ENCODE measurements around the gene PKP1.

PKP1 gene

DNA sequence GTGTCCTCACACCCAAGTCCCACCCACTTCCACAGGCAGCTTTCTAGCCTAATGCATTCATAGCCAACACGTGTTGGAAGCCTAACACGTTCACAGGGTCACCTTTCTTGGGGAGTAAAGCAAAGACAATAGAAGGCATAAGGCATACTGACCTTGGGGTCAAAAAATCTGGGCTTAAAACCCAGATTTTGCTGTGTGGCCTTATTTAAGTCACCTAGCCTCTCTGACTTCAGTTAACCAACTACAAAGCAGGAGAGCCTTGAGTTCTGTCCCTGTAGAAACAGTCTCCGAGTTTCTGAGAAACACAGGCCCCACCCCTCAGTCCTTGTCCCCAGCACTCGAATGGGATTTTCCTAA lies 92.8 kb downstream of the PKP1 start:
- DNase-seq: no peak

DNA sequence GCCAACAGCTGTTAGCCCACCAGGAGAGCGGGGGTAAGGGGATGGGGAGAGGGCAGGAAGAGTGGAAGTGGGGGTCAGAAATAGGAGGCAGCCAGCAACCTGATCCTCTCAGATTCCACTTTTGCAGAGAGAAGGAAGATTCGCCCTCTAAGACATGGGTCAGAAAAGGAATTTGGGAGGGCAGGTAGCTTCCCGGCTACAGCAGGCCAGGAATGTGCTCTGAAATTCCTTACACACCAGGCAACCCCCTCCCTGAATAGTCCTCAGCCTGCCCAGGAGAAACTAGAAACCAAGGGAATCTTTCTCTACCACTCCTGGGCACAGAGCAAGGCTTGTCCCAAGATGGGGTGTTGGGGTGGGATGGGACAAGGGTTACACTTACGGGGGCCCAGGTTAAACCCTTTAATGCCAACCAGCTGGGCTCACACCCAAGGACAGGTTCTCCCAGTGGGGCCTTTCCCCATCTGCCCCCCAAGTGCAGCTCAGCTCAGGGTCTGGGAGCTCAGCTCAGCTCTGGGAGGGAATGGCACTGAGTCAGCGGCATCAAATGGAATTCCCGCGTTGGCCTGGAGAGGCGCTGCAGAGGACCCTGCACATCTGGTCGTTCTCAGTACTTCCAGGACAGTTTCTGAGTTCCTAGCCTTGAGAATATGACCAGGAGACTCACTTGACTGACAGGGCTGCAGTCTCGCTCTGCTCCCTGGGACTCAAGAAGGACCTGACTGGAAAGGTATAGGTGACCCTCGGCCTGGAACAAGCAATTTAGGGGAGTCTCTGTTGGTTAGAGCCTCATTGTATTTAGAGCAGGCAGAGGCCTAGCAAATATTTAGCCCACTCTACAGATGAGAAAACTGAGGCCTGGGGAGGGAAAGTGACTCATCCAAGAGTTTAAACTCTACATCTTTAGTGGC lies 93.4 kb downstream of the PKP1 start:
- no peak for DNase-seq

DNA sequence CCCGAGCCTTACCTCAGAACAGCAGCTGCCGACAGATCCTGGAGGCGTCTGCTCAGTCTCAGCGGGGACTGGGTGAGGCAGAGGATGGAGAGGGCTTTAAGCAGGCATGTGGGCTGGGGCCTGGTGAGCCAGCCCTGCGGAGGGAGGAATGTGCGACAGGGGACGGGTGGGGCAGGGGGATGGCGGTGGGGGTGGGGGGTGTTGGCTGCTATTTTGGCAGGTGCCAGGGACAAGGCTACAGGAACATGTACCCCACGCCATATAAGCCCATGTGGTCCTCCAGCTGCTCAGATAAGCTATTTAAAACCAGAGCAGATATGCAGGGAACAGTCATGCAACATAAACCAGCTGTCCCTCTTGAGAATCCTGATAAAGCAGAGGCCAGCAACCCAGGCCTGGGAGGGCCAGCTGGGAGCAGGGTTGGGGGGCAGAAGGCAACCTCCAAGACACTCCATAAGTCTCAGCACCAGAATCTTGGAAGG lies 94.3 kb downstream of the PKP1 start, which contains the start of gene TNNT2:
Gene TNNT2, minus strand, starts transcription at position 70 of the 482 bp plus-strand sequence. CDS start 4,426 bp downstream, outside the sequence.
- DNase-seq: no peak

- no peak for DNase-seq
These were observed 95.5 kb downstream of the PKP1 start for GRCh38 chr1:201378804-201379203.

DNA sequence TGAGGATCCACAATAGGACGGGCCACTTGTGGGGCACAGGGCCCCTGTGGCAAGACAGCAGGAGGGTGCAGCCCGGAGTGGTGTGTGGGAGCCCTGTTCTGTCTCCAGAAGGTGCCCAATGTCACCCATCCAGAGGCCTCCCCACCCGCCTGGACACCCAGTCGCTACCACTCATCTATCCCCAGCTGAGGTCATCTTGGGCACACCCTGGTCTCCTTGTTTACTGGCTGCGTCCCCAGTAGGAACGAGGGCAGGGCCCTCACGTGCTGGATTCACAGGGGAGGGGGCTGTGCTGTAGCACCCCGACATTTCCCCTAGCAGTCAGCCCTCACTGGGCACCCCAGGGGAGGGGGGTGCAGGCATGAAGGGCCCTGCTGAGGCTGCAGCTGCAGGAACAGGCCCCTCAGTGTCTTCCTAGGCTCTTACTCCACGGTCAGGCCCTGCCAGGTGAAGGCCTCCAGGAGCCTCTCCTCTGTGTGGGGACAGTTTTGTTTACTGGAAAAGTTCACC lies 96.5 kb downstream of the PKP1 start:
- DNase-seq: no peak

DNA sequence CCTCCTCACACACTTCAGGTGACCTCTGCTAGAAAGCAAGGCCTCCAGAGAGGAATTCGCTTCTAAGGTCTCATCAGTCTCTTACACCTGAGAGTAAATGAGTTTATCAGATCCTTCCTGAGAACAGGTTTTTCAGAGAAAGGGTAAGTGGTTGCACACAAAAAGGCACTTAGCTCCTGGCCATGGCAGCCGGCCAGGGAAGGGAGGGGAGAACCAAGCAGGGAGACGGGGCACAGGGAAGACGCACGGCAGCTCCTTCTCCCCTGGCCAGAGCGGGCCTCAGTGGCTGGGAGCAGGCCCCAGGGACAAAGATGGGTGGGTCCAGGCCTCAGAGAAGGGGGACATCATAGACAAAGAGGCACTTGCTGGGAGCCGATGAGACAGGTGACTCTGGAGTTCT lies 97.8 kb downstream of the PKP1 start:
- DNase-seq: no peak
